ENCODE data around the gene YIPF6. TPM values are rescaled to one million over a fixed set of nuclear protein-coding genes. Genes with fewer than 3 reads are reported as not detected.

Gene YIPF6
- total RNA-seq, 2 experiments from 2014 or later = 14.3 to 15.9 TPM

DNA sequence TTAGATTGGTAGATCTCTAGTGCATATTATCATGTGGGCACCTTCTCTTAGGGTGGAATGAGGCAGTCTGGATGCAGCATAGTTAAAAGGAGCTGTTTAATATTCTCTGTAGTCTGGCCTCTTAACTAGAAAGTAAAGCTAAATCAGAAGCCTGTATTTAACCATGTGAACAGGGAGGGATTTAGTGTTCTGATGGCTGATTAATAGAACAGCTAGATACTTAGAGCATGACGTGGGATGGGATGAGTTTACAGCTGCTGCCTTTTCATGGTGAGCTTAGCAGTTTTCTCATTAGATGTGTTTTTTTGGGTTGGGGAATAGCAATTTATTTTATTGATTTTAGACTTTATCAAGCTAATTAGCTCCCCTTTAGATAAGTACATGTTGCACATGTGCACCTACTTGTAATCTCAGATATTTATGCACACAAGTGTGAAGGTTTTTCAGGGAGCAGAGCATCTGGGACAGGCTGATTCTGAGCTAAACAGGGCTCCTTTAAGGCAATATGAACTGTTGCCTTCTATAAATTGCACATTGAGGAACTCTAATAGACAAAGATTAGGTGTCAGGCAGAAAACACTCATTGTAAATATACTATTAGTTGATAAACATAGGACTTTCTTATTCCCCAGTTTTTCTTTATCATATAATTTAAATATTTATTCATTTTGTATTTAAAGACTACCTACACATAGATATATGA is 34.1 kb downstream of the YIPF6 start:
- TF ChIP-seq, protein P1, sequence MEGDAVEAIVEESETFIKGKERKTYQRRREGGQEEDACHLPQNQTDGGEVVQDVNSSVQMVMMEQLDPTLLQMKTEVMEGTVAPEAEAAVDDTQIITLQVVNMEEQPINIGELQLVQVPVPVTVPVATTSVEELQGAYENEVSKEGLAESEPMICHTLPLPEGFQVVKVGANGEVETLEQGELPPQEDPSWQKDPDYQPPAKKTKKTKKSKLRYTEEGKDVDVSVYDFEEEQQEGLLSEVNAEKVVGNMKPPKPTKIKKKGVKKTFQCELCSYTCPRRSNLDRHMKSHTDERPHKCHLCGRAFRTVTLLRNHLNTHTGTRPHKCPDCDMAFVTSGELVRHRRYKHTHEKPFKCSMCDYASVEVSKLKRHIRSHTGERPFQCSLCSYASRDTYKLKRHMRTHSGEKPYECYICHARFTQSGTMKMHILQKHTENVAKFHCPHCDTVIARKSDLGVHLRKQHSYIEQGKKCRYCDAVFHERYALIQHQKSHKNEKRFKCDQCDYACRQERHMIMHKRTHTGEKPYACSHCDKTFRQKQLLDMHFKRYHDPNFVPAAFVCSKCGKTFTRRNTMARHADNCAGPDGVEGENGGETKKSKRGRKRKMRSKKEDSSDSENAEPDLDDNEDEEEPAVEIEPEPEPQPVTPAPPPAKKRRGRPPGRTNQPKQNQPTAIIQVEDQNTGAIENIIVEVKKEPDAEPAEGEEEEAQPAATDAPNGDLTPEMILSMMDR (IDR thresholded peaks at IDR 0.05) = no peak
- ATAC-seq = no peak
- no peaks in the 10 kb centered on the region for H3K27me3 Mint-ChIP-seq
- H3K36me3 Mint-ChIP-seq (ENCODE audit: low read depth) = peaks cover 20% of the 10 kb centered on the region
- peaks cover 7% of the 10 kb centered on the region for H3K4me1 Mint-ChIP-seq (ENCODE audit: low read depth)
- no peaks in the 10 kb centered on the region for H3K9me3 Mint-ChIP-seq
- intact Hi-C loops (cut with micrococcal nuclease) = no loop called here
- no peak for DNase-seq
- no peak overlapping the region for H3K4me3 Mint-ChIP-seq
- ChIA-PET POLR2A (no interaction called here), CTCF (interaction anchor here (0.8 kb wide), 1 partner anchor 21 kb away, joined by 3 read pairs; no protein-coding TSS in a partner anchor)
- no peak overlapping the region for H3K27ac Mint-ChIP-seq

DNA sequence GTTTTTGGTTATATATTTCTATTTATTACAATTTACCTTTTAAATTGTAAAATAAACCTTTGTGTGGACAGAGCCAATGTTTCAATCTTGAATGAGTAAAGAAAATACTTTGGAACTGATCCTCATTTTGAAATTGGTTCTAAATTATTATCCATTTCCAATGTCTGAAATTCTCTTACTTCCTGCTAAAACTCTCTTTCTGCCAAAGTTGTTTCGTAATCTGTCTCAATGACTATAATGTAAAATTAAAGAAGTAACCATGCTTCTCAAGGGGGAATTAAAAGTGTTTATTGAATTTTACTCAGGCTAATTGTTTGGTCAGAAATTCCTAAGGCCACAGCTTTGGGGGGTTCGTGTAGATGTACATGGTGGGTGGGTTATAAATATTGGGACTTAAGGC is 34.8 kb downstream of the YIPF6 start:
- Mint-ChIP-seq H3K27me3 (no peaks in the 10 kb centered on the region), H3K27ac (no peak overlapping the region), H3K4me1 (ENCODE audit: low read depth) (peaks cover 7% of the 10 kb centered on the region), H3K4me3 (no peak overlapping the region), H3K36me3 (ENCODE audit: low read depth) (peaks cover 21% of the 10 kb centered on the region), H3K9me3 (no peaks in the 10 kb centered on the region)
- ATAC-seq (no peak), DNase-seq (no peak)
- CTCF ChIA-PET = no interaction called here
- TF ChIP-seq, protein P1 (IDR thresholded peaks at IDR 0.05) = no peak
- POLR2A ChIA-PET = no interaction called here
- intact Hi-C loops (cut with micrococcal nuclease) = no loop called here

DNA sequence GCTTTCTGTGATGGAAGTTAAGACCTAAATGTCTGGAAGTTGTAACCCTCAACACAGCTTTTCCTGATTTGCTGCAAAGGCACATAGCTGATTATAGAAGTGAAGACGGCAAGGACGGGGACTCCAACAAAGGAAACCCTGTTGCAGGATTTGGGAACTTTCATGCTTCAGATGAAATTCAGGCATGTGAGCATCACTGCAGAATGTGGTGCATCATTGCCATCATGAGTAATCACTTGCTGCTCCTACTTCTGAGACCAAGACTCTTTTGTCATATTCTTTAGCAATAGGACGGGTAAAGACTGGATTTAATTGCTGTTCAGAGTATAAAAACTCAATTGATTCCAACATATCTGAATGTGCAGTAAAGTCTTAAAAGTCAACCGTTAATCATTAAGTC is 35.8 kb downstream of the YIPF6 start:
- CTCF ChIA-PET = no interaction called here
- DNase-seq = no peak
- intact Hi-C loops (cut with micrococcal nuclease) = no loop called here
- TF ChIP-seq, protein P1 (IDR thresholded peaks at IDR 0.05) = no peak
- POLR2A ChIA-PET = no interaction called here
- Mint-ChIP-seq H3K4me1 (ENCODE audit: low read depth) (peaks cover 7% of the 10 kb centered on the region), H3K27me3 (no peaks in the 10 kb centered on the region), H3K9me3 (no peaks in the 10 kb centered on the region), H3K27ac (no peak overlapping the region), H3K36me3 (ENCODE audit: low read depth) (peaks cover 13% of the 10 kb centered on the region), H3K4me3 (no peak overlapping the region)
- no peak for ATAC-seq

DNA sequence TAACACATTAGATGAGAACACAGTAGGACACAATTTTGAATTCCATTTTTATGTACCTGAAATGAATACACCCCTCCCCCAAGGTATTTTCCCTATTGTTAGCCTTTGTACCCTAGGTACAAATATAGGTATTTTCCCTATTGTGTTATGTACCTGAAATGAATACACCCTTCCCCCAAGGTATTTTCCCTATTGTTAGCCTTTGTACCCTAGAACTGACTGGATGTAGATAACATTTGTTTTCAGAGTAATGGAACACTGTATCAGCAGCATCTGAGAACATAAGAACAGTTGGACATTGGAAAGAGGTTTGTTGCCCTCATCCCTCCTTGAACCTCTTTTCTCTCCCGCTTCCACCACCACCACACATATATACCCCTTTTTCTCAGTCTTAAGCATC is 37.6 kb downstream of the YIPF6 start:
- Mint-ChIP-seq H3K4me3 (no peak overlapping the region), H3K27me3 (no peaks in the 10 kb centered on the region), H3K27ac (no peak overlapping the region), H3K9me3 (no peaks in the 10 kb centered on the region), H3K4me1 (ENCODE audit: low read depth) (peaks cover 7% of the 10 kb centered on the region), H3K36me3 (ENCODE audit: low read depth) (peaks cover 13% of the 10 kb centered on the region)
- POLR2A ChIA-PET = no interaction called here
- no peak for ATAC-seq
- DNase-seq = no peak
- TF ChIP-seq, protein P1 (IDR thresholded peaks at IDR 0.05) = no peak
- CTCF ChIA-PET = no interaction called here
- intact Hi-C loops (cut with micrococcal nuclease) = no loop called here

DNA sequence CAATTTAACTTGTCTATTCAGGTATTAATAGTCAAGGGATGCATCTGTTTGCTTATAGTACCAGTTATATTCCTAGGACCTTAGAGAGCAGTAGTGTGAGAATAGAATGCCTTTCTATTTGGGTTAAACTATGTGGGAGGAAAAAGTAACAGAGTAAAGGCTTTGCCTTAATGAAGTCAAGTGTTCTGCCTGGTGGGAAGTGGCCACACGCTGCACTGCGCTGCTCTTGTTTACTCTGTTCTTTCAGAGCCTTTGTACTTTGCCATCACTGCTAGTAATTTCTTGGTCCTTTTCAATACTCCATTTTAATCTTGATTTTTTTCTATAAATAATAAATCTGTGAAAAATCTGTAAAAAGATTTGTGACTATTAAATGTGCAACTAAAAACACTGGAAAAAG is 38.0 kb downstream of the YIPF6 start:
- intact Hi-C loops (cut with micrococcal nuclease) = no loop called here
- TF ChIP-seq, protein P1 (IDR thresholded peaks at IDR 0.05) = no peak
- Mint-ChIP-seq H3K36me3 (ENCODE audit: low read depth) (peaks cover 15% of the 10 kb centered on the region), H3K27me3 (no peaks in the 10 kb centered on the region), H3K4me1 (ENCODE audit: low read depth) (peaks cover 7% of the 10 kb centered on the region), H3K27ac (no peak overlapping the region), H3K9me3 (peaks cover 4% of the 10 kb centered on the region), H3K4me3 (no peak overlapping the region)
- DNase-seq (no peak), ATAC-seq (no peak)
- CTCF ChIA-PET = no interaction called here
- POLR2A ChIA-PET = no interaction called here
